GM23338 (cell line): ENCODE results near the gene PRPF19. TPM values are rescaled to one million over a fixed set of nuclear protein-coding genes. Genes with fewer than 3 reads are reported as not detected.

Experiments
- ATAC-seq: fragments of 200-7000 bp; cut with Tn5 transposase; 3 replicates; pipeline ENCODE4 v1.9.1; 2020
- DNase-seq: peaks from one replicate; pipeline ENCODE4 v3.0.0-alpha.2; 2015; ENCODE audit warnings: low spot score
- H2AFZ ChIP-seq: fragments of 200-600 bp; sonication (generic); 2 replicates; pipeline ENCODE4 v1.8.0; 2016; ENCODE audit warnings: antibody characterized with exemption, mild to moderate bottlenecking, moderate library complexity
- H3F3A ChIP-seq: fragments of 200-600 bp; sonication (generic); replicated peaks from 2 replicates; pipeline ENCODE4 v1.8.0; 2017; ENCODE audit warnings: antibody characterized with exemption, mixed run types, low read depth
- H3K27ac ChIP-seq: fragments of 200-600 bp; sonication (generic); 2 replicates; pipeline ENCODE4 v1.6.1; 2016; ENCODE audit warnings: low read depth
- H3K27me3 ChIP-seq: fragments of 200-600 bp; sonication (generic); 2 replicates; pipeline ENCODE4 v1.8.0; 2016; ENCODE audit warnings: mild to moderate bottlenecking, mixed run types, moderate library complexity; ENCODE audit not compliant: insufficient read depth
- H3K36me3 ChIP-seq: fragments of 200-600 bp; sonication (generic); 2 replicates; pipeline ENCODE4 v1.8.0; 2016; ENCODE audit warnings: mild to moderate bottlenecking; ENCODE audit not compliant: insufficient read depth
- H3K4me1 ChIP-seq: fragments of 200-600 bp; sonication (generic); 2 replicates; pipeline ENCODE4 v1.8.0; 2016; ENCODE audit warnings: mild to moderate bottlenecking, moderate library complexity; ENCODE audit not compliant: insufficient read depth
- H3K4me2 ChIP-seq: fragments of 200-600 bp; sonication (generic); 2 replicates; pipeline ENCODE4 v1.7.1; 2017; ENCODE audit warnings: mixed run types
- H3K4me3 ChIP-seq: fragments of 200-600 bp; sonication (generic); 2 replicates; pipeline ENCODE4 v1.6.1; 2016; ENCODE audit warnings: mixed run types
- H3K79me2 ChIP-seq: fragments of 200-600 bp; sonication (generic); replicated peaks from 2 replicates; pipeline ENCODE4 v1.8.0; 2017; ENCODE audit warnings: mild to moderate bottlenecking; ENCODE audit not compliant: insufficient read depth
- H3K9me2 ChIP-seq: fragments of 200-600 bp; sonication (generic); 2 replicates; pipeline ENCODE4 v1.8.0; 2017; ENCODE audit not compliant: insufficient read depth
- H4K20me1 ChIP-seq: fragments of 200-600 bp; sonication (generic); replicated peaks from 2 replicates; pipeline ENCODE4 v1.8.0; 2017; ENCODE audit warnings: mild to moderate bottlenecking; ENCODE audit not compliant: insufficient read depth
- H3K27ac Mint-ChIP-seq: 2 replicates; pipeline ENCODE4 v1.8.0; 2020; ENCODE audit warnings: inconsistent platforms, mild to moderate bottlenecking, moderate library complexity, mixed read lengths
- H3K27me3 Mint-ChIP-seq: 3 replicates; pipeline ENCODE4 v1.8.0; 2022; ENCODE audit warnings: low read depth, mild to moderate bottlenecking, moderate library complexity, mixed read lengths, inconsistent platforms; ENCODE audit not compliant: insufficient read depth, poor library complexity
- H3K36me3 Mint-ChIP-seq: 3 replicates; pipeline ENCODE4 v1.8.0; 2021; ENCODE audit warnings: low read depth, mild to moderate bottlenecking, inconsistent platforms, moderate library complexity, mixed read lengths
- H3K4me1 Mint-ChIP-seq: 3 replicates; pipeline ENCODE4 v1.8.0; 2020; ENCODE audit warnings: mild to moderate bottlenecking, inconsistent platforms, mixed read lengths
- H3K4me3 Mint-ChIP-seq: 3 replicates; pipeline ENCODE4 v1.8.0; 2021; ENCODE audit warnings: moderate library complexity, mild to moderate bottlenecking, inconsistent platforms, mixed read lengths
- H3K9me3 Mint-ChIP-seq: 3 replicates; pipeline ENCODE4 v1.8.0; 2020; ENCODE audit warnings: moderate library complexity, mild to moderate bottlenecking, inconsistent platforms, mixed read lengths
- CREB1 ChIP-seq: fragments of 250-450 bp; sonication (Bioruptor Pico); IDR thresholded peaks from 2 replicates; pipeline ENCODE4 v1.5.0; 2020; ENCODE audit warnings: low read depth, mild to moderate bottlenecking, moderate library complexity
- EZH2phosphoT487 ChIP-seq: fragments of 200-600 bp; sonication (generic); IDR thresholded peaks from one replicate; pipeline ENCODE4 v1.8.1; 2018; ENCODE audit warnings: antibody characterized with exemption; ENCODE audit not compliant: unreplicated experiment
- JUNB ChIP-seq: IDR thresholded peaks from one replicate; pipeline ENCODE4 v1.6.1; 2016; ENCODE audit warnings: antibody characterized with exemption; ENCODE audit not compliant: unreplicated experiment
- NANOG ChIP-seq: IDR thresholded peaks from 2 replicates; pipeline ENCODE4 v1.6.1; 2016; ENCODE audit warnings: antibody characterized with exemption, borderline replicate concordance
- POLR2AphosphoS5 ChIP-seq: IDR thresholded peaks from 2 replicates; pipeline ENCODE4 v1.6.1; 2016; ENCODE audit warnings: antibody characterized with exemption, low read depth
- STAT1 ChIP-seq: IDR thresholded peaks from one replicate; pipeline ENCODE4 v1.6.1; 2016; ENCODE audit warnings: antibody characterized with exemption; ENCODE audit not compliant: unreplicated experiment
- polyA plus RNA-seq: library from polyadenylated mRNA; unstranded; fragments of >200 nt; fragmentation: Nextera tagmentation; extraction: Ambion mirVana; gene quantifications from 2 replicates; pipeline ENCODE4 v1.2.1, GENCODE V29; 2016
- total RNA-seq: library from RNA; depleted of rRNA; stranded (reverse); fragments of >200 nt; shearing (Covaris generic); gene quantifications from 2 replicates; pipeline ENCODE4 v1.2.3, GENCODE V29; 2014
- TF ChIP-seq, protein P1 (sequence below): fragments of 250-450 bp; sonication (Bioruptor Pico); IDR thresholded peaks from 2 replicates; pipeline ENCODE4 v1.5.0; 2020; ENCODE audit warnings: mild to moderate bottlenecking, moderate library complexity
- TF ChIP-seq, protein P2 (sequence below): IDR thresholded peaks from one replicate; pipeline ENCODE4 v1.6.1; 2018; ENCODE audit warnings: antibody characterized with exemption; ENCODE audit not compliant: unreplicated experiment
- TF ChIP-seq, protein P3 (sequence below), 2 experiments: fragments of 200-600 bp in 1 of 2; sonication (generic) in 1 of 2; conservative IDR thresholded peaks; 2 replicates each; pipeline versions ENCODE4 v1.5.1 to v1.6.1; 2016 to 2017; ENCODE audit warnings: antibody characterized with exemption in 2 of 2, low read depth in 2 of 2, mild to moderate bottlenecking in 2 of 2, moderate library complexity in 1 of 2
- TF ChIP-seq, protein P4 (sequence below): IDR thresholded peaks from 2 replicates; pipeline ENCODE4 v1.6.1; 2016; ENCODE audit warnings: antibody characterized with exemption

Gene PRPF19
- total and polyA plus RNA-seq, 2 experiments from 2014 or later: 153 to 161 TPM

DNA sequence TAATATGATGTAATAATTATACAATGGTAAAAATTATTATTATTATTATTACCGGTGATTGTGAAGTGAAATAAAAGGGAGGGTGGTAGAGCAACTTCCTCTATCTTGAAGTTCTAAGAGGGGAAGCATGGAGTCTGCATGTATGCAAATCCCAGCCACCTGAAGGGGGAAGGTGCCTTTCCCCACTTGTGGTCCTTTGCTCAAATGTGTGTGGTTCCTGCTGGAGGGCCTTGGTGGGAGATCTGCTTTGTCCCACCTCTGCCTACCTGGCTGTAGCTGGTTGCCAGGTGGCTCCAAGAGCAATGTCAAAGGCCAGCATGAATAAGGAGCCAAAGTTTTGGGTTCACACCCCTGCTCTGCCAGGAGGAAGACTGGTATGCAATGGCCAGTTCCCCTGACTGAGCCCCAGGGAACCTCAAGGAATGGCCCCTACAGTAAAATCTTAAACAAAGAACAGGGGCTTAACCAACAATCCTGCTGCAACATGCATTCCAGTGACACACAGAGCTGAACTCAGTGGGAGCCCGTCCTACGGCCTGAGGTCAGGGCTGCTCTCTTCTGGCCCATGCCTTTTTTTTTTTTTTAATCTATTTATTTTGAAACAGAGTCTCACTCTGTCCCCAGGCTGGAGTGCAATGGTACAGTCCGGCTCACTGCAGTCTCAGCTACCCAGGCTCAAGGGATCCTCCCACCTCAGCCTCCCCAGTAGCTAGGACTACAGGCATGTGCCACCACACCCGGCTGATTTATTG is 26.4 kb upstream of the PRPF19 start (continued):
- TF ChIP-seq, protein P1, sequence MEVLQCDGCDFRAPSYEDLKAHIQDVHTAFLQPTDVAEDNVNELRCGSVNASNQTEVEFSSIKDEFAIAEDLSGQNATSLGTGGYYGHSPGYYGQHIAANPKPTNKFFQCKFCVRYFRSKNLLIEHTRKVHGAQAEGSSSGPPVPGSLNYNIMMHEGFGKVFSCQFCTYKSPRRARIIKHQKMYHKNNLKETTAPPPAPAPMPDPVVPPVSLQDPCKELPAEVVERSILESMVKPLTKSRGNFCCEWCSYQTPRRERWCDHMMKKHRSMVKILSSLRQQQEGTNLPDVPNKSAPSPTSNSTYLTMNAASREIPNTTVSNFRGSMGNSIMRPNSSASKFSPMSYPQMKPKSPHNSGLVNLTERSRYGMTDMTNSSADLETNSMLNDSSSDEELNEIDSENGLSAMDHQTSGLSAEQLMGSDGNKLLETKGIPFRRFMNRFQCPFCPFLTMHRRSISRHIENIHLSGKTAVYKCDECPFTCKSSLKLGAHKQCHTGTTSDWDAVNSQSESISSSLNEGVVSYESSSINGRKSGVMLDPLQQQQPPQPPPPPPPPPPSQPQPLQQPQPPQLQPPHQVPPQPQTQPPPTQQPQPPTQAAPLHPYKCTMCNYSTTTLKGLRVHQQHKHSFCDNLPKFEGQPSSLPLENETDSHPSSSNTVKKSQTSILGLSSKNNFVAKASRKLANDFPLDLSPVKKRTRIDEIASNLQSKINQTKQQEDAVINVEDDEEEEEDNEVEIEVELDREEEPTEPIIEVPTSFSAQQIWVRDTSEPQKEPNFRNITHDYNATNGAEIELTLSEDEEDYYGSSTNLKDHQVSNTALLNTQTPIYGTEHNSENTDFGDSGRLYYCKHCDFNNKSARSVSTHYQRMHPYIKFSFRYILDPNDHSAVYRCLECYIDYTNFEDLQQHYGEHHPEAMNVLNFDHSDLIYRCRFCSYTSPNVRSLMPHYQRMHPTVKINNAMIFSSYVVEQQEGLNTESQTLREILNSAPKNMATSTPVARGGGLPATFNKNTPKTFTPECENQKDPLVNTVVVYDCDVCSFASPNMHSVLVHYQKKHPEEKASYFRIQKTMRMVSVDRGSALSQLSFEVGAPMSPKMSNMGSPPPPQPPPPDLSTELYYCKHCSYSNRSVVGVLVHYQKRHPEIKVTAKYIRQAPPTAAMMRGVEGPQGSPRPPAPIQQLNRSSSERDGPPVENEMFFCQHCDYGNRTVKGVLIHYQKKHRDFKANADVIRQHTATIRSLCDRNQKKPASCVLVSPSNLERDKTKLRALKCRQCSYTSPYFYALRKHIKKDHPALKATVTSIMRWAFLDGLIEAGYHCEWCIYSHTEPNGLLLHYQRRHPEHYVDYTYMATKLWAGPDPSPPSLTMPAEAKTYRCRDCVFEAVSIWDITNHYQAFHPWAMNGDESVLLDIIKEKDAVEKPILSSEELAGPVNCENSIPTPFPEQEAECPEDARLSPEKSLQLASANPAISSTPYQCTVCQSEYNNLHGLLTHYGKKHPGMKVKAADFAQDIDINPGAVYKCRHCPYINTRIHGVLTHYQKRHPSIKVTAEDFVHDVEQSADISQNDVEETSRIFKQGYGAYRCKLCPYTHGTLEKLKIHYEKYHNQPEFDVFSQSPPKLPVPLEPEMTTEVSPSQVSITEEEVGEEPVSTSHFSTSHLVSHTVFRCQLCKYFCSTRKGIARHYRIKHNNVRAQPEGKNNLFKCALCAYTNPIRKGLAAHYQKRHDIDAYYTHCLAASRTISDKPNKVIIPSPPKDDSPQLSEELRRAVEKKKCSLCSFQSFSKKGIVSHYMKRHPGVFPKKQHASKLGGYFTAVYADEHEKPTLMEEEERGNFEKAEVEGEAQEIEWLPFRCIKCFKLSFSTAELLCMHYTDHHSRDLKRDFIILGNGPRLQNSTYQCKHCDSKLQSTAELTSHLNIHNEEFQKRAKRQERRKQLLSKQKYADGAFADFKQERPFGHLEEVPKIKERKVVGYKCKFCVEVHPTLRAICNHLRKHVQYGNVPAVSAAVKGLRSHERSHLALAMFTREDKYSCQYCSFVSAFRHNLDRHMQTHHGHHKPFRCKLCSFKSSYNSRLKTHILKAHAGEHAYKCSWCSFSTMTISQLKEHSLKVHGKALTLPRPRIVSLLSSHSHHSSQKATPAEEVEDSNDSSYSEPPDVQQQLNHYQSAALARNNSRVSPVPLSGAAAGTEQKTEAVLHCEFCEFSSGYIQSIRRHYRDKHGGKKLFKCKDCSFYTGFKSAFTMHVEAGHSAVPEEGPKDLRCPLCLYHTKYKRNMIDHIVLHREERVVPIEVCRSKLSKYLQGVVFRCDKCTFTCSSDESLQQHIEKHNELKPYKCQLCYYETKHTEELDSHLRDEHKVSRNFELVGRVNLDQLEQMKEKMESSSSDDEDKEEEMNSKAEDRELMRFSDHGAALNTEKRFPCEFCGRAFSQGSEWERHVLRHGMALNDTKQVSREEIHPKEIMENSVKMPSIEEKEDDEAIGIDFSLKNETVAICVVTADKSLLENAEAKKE (CRISPR knock-in tag): no peak

DNA sequence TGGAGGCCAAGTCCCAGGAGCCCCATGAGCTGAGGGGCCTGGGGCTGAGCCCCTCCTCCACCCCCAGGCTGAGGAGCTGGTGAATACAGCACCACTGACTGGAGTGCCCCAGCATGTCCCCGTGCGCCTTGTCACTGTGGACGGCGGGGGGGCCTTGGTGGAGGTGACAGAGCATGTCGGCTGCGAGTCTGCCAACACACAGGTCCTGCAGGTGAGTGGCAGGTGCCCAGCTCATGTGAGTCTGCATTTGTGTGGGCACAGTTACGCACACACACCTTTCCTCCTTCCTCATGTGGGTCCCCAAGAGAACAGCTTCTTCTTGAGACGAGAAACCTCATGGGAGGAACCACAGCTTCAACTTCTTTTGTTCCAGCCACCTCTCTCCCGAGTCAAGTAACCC is 25.5 kb upstream of the PRPF19 start:
- H3K27ac ChIP-seq: no peak overlapping the region
- no peak for TF ChIP-seq NANOG
- TF ChIP-seq POLR2AphosphoS5: no peak
- TF ChIP-seq STAT1: no peak
- no peak for TF ChIP-seq CREB1 (CRISPR knock-in tag)
- TF ChIP-seq, protein P2, sequence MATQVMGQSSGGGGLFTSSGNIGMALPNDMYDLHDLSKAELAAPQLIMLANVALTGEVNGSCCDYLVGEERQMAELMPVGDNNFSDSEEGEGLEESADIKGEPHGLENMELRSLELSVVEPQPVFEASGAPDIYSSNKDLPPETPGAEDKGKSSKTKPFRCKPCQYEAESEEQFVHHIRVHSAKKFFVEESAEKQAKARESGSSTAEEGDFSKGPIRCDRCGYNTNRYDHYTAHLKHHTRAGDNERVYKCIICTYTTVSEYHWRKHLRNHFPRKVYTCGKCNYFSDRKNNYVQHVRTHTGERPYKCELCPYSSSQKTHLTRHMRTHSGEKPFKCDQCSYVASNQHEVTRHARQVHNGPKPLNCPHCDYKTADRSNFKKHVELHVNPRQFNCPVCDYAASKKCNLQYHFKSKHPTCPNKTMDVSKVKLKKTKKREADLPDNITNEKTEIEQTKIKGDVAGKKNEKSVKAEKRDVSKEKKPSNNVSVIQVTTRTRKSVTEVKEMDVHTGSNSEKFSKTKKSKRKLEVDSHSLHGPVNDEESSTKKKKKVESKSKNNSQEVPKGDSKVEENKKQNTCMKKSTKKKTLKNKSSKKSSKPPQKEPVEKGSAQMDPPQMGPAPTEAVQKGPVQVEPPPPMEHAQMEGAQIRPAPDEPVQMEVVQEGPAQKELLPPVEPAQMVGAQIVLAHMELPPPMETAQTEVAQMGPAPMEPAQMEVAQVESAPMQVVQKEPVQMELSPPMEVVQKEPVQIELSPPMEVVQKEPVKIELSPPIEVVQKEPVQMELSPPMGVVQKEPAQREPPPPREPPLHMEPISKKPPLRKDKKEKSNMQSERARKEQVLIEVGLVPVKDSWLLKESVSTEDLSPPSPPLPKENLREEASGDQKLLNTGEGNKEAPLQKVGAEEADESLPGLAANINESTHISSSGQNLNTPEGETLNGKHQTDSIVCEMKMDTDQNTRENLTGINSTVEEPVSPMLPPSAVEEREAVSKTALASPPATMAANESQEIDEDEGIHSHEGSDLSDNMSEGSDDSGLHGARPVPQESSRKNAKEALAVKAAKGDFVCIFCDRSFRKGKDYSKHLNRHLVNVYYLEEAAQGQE: no peak
- TF ChIP-seq, protein P3, sequence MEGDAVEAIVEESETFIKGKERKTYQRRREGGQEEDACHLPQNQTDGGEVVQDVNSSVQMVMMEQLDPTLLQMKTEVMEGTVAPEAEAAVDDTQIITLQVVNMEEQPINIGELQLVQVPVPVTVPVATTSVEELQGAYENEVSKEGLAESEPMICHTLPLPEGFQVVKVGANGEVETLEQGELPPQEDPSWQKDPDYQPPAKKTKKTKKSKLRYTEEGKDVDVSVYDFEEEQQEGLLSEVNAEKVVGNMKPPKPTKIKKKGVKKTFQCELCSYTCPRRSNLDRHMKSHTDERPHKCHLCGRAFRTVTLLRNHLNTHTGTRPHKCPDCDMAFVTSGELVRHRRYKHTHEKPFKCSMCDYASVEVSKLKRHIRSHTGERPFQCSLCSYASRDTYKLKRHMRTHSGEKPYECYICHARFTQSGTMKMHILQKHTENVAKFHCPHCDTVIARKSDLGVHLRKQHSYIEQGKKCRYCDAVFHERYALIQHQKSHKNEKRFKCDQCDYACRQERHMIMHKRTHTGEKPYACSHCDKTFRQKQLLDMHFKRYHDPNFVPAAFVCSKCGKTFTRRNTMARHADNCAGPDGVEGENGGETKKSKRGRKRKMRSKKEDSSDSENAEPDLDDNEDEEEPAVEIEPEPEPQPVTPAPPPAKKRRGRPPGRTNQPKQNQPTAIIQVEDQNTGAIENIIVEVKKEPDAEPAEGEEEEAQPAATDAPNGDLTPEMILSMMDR (conservative IDR thresholded peaks at IDR 0.05; ENCODE audit: low read depth in 2 of 2): no peak
- TF ChIP-seq EZH2phosphoT487: no peak
- TF ChIP-seq, protein P4, sequence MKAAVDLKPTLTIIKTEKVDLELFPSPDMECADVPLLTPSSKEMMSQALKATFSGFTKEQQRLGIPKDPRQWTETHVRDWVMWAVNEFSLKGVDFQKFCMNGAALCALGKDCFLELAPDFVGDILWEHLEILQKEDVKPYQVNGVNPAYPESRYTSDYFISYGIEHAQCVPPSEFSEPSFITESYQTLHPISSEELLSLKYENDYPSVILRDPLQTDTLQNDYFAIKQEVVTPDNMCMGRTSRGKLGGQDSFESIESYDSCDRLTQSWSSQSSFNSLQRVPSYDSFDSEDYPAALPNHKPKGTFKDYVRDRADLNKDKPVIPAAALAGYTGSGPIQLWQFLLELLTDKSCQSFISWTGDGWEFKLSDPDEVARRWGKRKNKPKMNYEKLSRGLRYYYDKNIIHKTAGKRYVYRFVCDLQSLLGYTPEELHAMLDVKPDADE: no peak
- TF ChIP-seq JUNB: no peak
- H3K36me3 ChIP-seq: 0 out of 2 replicates have a peak, but pooled peaks cover 6% of the 10 kb centered on the region
- Mint-ChIP-seq H3K4me3 (no peak overlapping the region), H3K9me3 (no peaks in the 10 kb centered on the region), H3K27ac (no peak overlapping the region), H3K36me3 (peaks cover 51% of the 10 kb centered on the region), H3K4me1 (0 out of 3 replicates have a peak, but pooled peaks cover 8% of the 10 kb centered on the region), H3K27me3 (peaks cover 2% of the 10 kb centered on the region)
- H3K79me2 ChIP-seq: no peaks in the 10 kb centered on the region
- no peaks in the 10 kb centered on the region for H3K27me3 ChIP-seq
- DNase-seq (no peak), ATAC-seq (no peak)
- H3K4me1 ChIP-seq: no peaks in the 10 kb centered on the region
- H3F3A ChIP-seq: no peaks in the 10 kb centered on the region
- no peak overlapping the region for H3K4me2 ChIP-seq
- peaks cover 4% of the 10 kb centered on the region; the same call in 1 of the 2 replicates for H4K20me1 ChIP-seq
- H2AFZ ChIP-seq: no peak overlapping the region
- H3K9me2 ChIP-seq: no peaks in the 10 kb centered on the region
- H3K4me3 ChIP-seq: no peak overlapping the region
